ENCODE data around the gene STIMATE. TPM values are rescaled to one million over a fixed set of nuclear protein-coding genes. Genes with fewer than 3 reads are reported as not detected.

The STIMATE gene
- total and polyA plus RNA-seq, 9 of the 15 experiments (the other 6 are each of a cell fraction or from before 2014, with no cell fraction given), result 0.14 to 7.7 (median 4.9) TPM

GRCh38 chr3:52847726-52848125 is 49.6 kb downstream of the STIMATE start:
- Histone ChIP-seq H3K4me1 (replicated peaks in 1 of 2; ENCODE audit: control insufficient read depth in 2 of 2, insufficient read depth in 2 of 2, low read length in 2 of 2) (no peaks in the 10 kb centered on the region), H3K79me2 (ENCODE audit: control insufficient read depth, insufficient read depth, low read length) (no peaks in the 10 kb centered on the region), H3K9ac (ENCODE audit: insufficient read depth in 1 of 2, low read depth in 2 of 2, low read length in 2 of 2) (no peak overlapping the region), H3K4me3 (no peak overlapping the region), H3K36me3 (ENCODE audit: control insufficient read depth, insufficient read depth, low read length) (peaks cover 6% of the 10 kb centered on the region; the same call in 1 of the 3 replicates), H3K4me2 (ENCODE audit: insufficient read depth, low read length) (no peak overlapping the region), H3K9me3 (replicated peaks; ENCODE audit: control insufficient read depth, insufficient read depth, low read depth, low read length) (no peaks in the 10 kb centered on the region), H3K27me3 (ENCODE audit: control insufficient read depth in 2 of 2, insufficient read depth in 2 of 2, low read length in 2 of 2) (no peaks in the 10 kb centered on the region), H3K9me1 (ENCODE audit: control insufficient read depth, insufficient read depth, low read length) (no peaks in the 10 kb centered on the region), H3K27ac (ENCODE audit: extremely low read depth, low read depth, low read length) (no peak overlapping the region), H4K20me1 (replicated peaks; ENCODE audit: control insufficient read depth, insufficient read depth, low read length) (0 out of 2 replicates have a peak, but pooled peaks cover 7% of the 10 kb centered on the region), H2AFZ (ENCODE audit: low read depth, low read length) (no peak overlapping the region)
- POLR2A ChIA-PET, result interaction anchor here (0.9 to 1.0 kb wide), 2 partner anchors 8 to 10 kb away, joined by 3 read pairs; no protein-coding TSS in a partner anchor
- no peak for DNase-seq (ENCODE audit: extremely low read depth in 1 of 4, low spot score in 3 of 4)
- no TSS peak for BruUV-seq (replicated peaks)
- WGBS (ENCODE audit: insufficient coverage, low coverage, missing lambda C conversion rate), result 66% methylated on average over 7 of the region's 7 CpGs
- intact Hi-C loops (cut with micrococcal nuclease), result no loop called here
- ATAC-seq, result no peak
- CTCF ChIA-PET (ENCODE audit: low intra/inter-chr PET ratio), result no interaction called here
- in situ Hi-C loops (cut with MboI), result loop anchor here (10.0 kb wide), 1 partner anchor 227 kb away; no protein-coding TSS in a partner anchor
- no peak for FAIRE-seq
- TF ChIP-seq MNT (conservative IDR thresholded peaks at IDR 0.05) (no peak), ZBTB11 (CRISPR knock-in tag; IDR thresholded peaks at IDR 0.05) (no peak), ZNF511 (CRISPR knock-in tag; IDR thresholded peaks at IDR 0.05) (no peak), DDX20 (tag; IDR thresholded peaks at IDR 0.05; ENCODE audit: low read depth) (no peak), MED1 (CRISPR knock-in tag; IDR thresholded peaks at IDR 0.05; ENCODE audit: borderline replicate concordance) (no peak), NFE2 (IDR thresholded peaks at IDR 0.05; ENCODE audit: low read depth) (no peak), SAFB2 (IDR thresholded peaks at IDR 0.05; ENCODE audit: borderline replicate concordance, low read depth, low read length, severe bottlenecking) (no peak), E2F3 (CRISPR knock-in tag; IDR thresholded peaks at IDR 0.05) (no peak), CTCFL (IDR thresholded peaks at IDR 0.05; ENCODE audit: borderline replicate concordance, insufficient read depth, low read depth, low read length, poor library complexity, severe bottlenecking) (no peak), ZBTB5 (IDR thresholded peaks at IDR 0.05) (no peak), ZBTB17 (CRISPR knock-in tag; IDR thresholded peaks at IDR 0.05) (no peak), KLF16 (IDR thresholded peaks at IDR 0.05) (no peak)

Measured in K562 (cell line).